NCI-H446 treated with DMSO at 0.1 percent for 48 hours (cell line): ENCODE measurements around the gene C19orf12.
"Not testable (repeated sequence)": the region's sequence is repeated elsewhere in the genome, so short reads cannot be mapped to it uniquely, and the experiment has no call there.

ENCODE experiments used
- DNase-seq: peaks from one replicate; lab custom pipeline; 2025; lab: John Stamatoyannopoulos, UW

Gene C19orf12

DNA sequence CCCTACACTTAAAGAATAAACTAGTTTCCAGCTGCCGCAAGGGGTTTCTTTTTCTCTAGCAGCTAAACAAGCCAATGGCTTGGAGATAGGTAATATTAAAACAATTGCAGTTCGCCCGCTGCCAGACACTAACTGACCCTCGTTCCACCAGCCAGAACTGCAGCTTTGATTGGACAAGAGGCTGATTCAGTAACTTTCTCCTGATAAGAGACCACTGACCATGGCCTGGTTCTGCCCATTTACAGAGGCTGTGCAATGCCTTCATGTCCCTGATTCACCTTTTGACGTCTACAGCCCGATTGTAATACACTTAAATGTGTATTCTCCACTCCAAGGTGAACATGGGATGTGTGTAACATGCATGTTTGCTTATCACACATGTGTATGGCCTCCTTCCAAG lies 12.8 kb upstream of the C19orf12 start:
- no peak for DNase-seq

DNA sequence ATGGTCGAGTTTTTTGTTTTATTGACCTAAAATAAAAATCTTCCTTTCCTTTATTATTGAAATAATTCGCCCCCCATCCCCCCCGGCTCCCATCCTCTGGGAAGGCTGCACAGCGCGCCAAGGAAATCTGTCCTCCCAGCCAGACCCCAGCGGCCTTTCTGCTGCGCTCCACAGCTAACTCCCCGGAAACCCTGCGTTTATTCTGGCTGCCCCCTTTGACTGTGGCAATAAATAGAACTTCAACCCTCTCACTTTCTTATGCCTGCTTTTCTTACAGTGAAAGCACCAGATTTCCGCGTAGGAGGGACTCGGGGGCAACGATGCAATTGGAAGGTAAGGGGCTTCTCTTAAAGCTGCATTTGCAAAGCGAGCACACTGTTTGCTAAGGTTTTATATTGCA lies 9.7 kb upstream of the C19orf12 start:
- DNase-seq, result no peak

DNA sequence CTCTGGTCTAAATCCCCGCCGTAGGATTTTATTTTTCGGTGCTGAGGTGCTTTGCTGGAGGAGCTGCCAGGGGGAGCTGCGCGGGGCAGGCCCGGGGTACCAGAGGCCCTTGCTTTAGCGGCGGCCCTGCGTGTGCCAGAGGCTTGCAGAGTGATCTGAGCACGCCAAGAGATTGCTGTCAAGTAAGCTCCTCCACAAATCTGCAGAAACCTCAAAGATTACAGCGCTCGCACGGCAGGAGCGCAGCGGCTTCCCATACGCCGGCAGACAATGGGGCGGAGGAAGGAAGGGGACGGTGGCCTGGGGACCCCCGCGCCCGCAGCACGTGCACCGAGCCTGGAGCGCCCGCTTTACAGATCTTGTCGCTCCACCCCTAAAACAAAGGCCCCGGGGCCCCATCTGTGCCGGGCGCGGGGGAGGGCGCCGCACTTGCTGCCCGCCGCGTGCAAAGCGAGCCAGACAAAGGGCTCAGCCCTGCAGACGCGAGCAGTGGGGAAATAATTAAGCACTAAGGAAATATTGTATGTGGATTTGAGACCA lies 9.1 kb upstream of the C19orf12 start:
- no peak for DNase-seq

DNA sequence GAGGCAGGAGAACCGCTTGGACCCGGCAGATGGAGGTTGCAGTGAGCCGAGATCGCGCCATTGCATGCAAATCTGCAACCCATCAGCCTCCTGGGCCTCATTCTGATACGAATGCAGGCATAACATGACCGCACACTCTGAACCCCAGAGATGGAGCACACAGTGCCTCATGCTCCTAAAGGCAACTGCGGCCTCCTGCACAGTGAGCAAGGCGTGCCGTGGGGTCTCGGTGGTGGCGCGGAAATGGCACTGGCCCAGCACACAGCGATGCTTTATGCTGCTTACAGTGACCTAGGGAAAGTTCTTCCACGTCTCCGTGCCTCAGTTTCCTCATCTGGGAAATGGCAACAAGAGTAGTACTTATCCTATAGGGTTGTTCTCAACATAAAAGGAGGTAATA lies 2.0 kb upstream of the C19orf12 start:
- DNase-seq, result no peak

DNA sequence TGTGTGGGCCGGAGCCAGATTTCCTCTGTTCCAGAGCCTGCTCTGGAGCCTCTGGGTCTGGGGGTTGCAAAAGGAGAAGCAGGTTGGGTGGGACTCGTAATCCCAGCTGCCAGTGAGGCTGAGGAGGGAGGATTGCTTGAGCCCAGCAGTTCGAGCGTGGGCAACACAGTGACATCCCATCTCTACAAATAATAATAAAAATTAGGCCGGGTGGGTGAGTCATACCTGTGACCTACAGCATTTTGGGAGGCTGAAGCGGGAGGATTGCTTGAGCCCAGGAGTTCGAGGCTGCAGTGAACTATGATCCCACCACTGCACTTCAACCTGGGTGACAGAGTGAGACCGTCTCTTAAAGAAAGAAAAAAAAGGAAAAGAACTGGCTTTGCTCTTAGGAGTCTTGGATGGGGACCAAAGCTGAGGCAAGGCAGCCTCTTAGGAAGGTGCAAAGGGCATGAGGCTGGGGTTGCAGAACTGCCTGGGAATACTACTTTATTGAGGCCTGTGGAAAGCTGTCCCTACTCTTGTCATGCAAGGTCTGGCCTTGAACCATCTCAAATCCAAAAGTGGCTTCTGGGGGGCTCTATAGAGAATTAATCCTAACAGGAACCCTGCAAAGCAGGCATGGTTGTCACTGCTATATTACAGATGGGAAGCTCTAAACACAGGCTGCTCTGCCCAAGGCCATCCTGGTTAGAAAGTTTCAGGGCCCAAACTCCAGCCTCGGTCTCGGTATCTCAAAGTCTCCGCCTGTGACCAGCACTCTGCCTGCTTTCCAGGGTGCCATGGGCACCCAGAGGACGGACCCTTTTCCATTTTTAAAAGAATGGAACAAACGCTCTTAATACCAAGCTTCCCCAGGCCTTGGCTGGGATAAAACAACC lies 880 bp upstream of the C19orf12 start:
- DNase-seq, result no peak

DNA sequence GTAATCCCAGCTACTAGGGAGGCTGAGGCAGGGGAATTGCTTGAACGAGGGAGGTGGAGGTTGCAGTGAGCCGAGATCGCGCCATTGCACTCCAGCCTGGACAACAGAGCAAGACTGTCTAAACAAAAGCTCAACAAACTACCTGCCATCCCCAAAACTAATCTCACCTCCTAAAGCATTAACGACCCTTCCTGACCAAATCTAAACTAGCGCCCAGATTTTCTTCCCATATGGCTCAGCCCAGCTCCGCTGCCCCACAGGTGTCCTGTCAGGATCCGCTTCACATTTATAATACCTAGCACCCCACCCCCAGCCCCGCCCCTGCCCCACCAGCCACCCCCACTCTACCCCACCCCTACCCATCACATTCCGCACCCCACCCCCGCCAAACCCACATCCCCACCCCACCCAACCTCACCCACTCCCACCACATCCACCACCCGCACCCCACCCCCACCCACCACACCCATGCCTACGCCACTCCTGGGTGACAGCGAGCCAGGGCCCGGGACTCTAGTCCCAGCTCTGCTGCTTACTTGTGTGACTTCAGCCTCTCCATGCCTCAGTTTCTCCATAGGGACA lies 599 bp downstream of the C19orf12 start:
- no peak for DNase-seq

DNA sequence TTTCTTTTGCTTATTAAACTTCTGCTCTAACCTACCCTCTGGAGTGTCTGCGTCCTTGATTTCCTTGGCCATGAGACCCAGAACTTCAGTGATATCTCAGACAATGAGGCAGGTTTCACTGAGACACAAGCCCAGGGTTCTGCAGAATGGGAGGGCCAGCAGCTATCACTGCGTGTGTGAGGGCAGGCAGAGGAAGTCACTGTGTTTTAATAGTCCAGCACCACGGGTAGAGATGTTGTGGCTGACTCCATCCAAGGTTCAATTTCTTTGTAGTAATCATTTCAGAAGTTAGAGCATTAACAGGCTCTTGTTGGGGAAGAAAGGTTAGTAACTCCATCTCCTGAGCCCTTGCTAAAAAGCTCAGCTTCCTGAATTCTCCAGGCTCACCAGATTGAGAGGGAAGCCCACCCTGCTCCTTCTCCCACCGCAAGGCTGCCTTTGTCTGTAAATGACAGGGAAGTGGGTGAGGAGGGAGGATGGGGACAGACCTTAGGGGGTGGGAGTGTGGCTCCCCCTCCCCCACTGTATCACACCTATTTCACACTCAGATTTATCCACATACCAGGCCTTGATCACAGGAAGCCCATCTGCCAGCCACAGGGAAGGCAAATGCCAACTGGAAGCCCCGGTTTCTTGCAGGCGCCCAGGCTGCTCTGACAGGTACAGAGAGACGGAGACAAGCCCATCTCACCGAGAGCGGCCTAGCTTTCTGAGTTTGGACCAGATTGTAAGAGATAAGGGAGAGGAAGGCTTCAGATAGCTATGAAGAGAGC lies 2.1 kb downstream of the C19orf12 start:
- no peak for DNase-seq

DNA sequence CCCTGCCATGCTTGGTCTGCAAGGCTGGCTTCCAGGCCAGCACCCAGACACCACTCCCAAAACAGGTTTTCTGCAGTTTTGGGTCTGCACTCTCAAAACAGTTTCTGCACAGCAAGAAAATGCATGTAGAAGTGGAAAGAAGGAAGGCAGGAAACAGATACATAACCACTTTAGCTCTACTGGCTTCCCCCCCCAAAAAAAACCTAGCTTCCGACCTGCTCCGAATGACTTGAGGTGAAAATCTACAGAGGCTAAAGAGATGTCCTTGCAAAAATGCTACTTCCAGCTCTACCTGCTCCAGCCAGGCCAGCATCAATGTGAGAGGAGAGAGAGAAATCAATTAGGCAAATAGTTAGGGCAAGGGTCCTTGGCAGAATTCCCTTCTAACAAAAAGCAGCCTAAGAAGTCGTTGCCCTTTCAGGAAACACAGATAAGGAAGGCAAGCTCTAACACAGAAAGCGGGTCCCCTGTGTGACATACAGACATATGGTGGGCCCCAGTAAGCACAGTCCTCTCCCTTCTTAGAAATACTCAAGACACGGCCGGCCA lies 3.4 kb downstream of the C19orf12 start:
- no peak for DNase-seq

DNA sequence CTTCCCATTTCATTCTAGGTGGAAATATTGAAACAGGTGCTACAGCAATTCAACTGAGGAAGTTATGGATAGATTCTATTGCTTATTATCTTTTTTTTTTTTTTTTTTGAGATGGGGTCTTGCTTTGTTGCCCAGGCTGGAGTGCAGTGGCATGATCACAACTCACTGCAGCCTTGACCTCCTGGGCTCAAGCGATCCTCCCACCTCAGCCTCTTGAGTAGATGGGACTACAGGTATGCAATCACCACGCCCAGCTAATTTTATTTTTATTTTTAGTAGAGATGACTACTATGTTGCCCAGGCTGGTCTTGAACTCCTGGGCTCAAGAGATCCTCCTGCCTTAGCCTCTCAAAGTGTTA lies 5.6 kb downstream of the C19orf12 start:
- DNase-seq, result not testable (repeated sequence)

DNA sequence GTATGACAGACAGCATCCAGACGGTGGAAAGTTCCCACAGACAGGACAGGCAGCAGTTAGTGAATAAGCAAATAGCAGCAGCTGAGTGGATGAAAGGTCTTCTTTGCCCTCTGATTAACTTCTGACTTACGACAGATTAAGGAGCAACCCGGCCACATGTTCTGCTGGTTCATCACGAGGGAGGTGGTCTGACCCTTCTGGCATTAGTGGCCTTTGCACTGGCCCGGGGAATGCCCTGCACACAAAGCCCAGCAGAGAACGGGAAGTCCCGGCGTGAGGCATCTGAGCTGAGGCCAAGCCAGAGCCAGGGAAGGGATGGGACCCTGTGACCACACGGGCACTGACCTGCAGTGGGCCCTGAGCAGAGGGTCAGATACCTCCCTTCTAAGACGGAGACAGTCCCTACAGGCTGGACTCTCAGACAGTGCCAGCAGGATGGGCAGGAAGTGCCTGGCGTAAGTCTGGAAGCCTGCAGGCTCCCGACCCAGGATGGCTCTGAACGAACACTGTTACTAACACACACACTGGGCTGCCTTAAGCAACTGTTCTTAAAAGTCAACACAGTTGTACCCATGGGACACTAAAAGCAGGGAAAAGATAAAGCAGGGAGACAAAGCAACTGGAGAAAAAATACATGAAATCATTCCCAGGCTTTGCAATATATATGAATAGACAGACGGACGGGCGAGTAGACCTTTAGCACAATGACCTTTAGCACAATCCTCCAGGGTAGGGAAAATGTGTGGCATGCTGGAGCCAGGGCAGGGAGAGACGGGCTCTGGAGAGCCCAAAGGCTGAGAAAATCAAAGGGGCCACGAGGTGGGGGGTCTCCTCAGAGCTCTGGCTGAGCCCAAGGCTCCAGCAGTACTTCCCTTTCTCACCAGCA lies 6.3 kb downstream of the C19orf12 start:
- no peak for DNase-seq

DNA sequence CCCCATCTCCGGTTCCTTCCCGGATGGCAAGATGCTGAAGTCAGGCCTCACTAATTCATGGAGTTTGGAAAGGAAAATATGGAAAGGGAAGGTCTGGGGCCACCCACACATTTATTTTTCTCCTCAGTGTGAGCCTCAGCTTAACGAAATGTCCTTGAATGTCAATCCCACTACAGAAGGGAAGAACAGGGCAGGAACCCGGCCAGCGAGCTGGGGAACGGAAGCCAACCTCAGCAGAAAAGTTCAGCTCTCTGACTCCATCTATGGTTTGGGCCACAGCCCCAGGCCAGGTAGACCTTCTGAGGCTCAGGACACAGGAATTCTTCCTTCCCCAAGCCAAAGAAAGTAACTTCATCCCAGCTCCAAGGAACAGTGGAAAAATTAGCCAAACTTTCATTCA lies 8.4 kb downstream of the C19orf12 start:
- no peak for DNase-seq

DNA sequence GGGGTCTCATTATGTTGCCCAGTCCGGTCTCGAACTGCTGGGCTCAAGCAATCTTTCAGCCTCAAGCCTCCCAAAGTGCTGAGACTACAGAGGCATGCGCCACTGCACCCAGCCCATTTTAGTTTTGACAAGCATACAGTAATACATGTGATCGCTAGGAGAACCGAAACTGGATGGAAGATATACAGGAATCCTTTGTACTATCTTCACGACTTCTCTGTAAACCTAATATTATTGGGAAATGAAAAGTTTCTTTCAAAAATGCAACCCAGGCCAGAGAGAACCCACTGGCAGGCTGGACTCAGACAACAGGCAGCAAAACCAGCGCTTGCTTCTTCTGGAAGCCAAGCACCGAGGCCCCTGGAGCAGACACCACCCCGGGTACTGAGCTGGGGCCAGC lies 9.4 kb downstream of the C19orf12 start:
- DNase-seq, result no peak

DNA sequence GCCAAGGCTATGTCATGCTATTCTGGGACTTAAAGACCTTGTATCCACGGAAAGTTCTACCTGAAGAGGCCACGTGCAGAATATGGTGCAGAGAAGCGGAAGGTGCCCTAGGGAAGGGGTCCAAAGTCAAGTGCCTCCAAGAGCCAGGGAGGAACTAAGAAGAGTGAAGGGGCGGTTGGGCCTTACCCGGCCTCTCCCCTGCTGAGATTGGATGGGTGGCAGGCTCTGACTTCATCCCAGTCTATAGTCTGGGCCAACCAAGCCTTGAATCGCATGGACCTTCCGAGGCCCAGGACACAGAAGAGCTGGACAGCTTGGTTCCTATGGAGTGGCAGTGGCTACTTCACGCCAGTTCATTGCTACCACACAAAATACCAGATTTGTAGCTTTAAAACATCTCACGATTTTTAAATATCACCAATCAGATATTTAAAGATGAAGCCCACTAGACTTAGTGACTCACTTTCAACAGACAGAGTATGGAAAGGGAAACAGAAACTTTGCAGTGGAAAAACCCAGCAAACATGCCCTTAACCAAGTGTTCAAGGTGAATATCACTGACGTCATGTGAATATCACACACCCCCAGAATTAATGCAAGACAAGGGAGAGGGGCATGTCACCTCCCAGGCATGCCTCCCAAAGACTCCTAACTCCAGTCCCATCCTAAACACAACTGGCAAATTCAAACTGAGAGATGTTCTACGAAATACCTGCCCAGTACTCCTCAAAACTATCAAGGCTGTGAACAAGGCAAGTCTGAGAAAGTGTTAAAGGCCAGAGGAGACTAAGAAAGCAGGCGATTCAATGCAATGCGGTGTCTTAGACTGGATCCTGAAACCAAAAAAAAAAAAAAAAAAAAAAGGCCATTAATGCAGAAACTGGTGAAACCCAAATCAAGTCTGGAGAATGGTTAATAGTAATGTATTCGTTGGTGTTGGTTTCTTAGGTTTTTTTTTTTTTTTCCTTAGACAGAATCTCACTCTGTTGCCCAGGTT lies 10.2 kb downstream of the C19orf12 start:
- no peak for DNase-seq

DNA sequence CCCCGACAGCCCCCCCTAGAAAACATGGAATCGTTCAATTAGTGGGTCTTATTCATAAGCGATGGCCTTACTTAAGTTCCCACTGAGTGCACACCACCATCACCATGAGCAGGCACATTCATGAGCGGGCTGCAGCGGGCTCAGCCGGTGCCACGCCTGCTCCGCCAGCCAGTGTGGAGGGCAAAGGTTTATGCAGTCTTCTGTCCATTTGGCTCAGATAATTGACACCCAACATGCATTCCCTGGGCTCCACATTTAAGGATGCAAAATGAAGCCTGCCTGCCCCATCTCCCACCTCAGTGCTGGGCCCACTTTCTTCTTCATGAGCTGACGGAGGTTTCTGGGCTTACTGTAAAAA lies 12.1 kb downstream of the C19orf12 start:
- DNase-seq, result no peak

DNA sequence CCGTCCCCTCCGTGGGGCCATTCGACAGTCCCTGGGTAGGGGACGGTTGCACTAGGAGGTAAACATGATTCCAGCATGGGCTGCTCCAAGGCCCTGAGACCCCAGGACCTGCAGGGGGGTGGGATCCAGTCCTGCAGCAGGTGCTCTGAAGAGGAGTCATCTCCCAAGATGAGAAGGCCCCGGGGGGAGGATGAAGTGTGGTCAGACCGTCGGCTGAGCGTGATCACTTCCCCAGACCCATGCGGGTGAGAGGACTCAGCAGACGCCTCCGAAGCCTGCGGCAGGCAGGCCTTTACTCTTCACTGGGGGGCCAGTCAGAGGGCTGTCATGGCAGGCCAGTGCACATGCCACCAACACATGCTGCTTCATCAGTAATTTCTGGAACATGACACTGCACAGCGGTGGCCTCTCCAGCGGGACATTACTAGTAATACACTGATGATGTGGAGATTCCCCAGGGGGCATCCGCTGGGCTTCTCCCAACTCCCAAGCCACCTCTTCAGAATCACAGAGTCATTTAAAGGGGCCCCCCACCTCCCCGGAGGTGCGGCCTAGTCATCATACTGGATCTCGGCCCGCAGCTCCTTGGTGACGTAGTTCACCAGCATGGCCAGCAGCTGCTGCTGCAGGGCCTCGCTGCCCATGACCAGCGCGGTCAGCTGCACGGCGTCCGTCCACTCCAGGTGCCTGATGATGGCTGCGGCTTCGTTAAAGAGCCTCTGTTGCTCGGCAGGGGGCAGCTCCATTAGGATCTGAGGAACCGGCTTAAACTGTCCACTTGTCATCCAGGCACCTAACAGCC lies 12.7 kb downstream of the C19orf12 start:
- no peak for DNase-seq

DNA sequence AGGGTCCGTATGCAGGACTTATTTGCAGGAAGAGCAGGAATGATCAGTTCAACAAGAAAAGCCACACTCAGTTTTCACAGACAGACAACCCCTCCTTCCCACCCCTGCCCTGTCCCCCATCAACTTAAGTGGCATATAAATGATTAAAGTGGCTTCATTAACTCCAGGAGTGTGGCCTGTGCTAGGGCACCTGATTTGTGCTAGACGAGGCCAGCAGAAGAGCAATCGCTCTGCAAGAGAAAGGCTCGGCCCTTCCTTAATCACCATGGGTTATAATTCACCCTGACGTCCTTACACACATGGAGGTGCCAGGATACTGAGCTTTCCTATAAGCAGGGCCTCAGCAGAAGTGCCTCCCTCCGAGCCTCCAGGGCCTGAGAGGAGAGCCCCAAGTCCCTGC lies 14.6 kb downstream of the C19orf12 start:
- no peak for DNase-seq

DNA sequence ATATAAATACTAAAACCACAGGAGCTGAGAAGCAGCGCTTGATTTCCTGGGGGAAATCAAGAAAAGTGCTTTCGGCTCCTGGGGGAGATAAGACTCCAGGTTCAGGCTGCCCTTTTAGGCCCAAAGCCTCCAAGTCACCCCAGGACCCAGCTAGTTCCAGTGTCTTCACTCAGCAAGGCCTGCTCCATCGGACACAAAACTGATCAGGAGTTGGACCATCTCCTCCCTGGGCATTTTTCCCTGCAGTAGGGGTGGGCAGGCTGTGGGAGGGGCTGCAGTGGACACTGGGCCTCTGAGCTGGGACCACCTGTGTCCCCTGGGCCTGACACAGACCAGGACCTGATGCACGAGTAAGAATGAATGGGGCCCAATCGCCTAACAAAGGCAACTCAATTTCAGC lies 15.2 kb downstream of the C19orf12 start:
- no peak for DNase-seq

DNA sequence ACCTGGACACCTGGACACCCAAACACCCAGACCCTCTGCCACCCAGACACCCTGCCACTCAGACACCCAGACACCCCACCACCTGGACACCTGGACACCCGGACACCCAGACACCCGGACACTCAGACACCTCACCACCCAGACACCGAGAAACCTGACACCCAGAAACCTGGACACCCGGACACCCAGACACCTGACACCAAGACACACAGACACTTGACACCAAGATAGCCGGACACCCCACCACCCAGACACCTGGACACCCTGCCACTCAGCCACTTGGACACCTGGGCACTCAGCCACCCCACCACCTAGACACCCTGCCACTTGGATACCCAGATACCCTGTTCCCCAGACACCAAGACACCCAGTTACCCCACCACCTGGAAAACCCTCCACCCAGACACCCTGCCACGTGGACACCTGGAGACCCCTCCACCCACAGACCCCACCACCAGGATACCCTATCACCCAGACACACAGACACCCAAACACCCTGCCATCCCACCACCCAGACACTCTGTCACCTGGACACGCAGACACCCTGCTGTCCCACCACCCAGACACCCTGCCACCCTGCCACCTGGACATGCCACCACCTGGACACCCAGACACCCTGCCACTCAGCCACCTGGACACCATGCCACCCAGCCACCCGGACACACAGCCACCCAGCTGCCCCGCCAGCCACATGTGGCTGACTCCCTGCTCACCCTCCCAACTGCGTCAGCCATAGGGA lies 17.4 kb downstream of the C19orf12 start:
- no peak for DNase-seq

DNA sequence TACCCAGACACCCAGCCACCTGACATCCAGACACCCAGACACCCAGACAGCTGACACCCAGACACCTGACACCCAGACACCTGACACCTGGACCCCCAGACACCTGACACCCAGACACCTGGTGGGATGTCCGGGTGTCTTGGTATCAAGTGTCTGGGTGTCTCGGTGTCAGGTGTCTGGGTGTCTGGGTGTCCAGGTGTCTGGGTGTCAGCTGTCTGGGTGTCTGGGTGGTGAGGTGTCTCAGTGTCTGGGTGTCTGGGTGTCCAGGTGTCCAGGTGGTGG lies 18.6 kb downstream of the C19orf12 start:
- DNase-seq, result no peak
